Fibroblast of skin of scalp (primary cell): ENCODE measurements around the gene C20orf204. TPM values are rescaled to one million over a fixed set of nuclear protein-coding genes. Genes with fewer than 3 reads are reported as not detected.
"Not testable (repeated sequence)": the region's sequence is repeated elsewhere in the genome, so short reads cannot be mapped to it uniquely, and the experiment has no call there.

Experiments used
- DNase-seq: peaks from one replicate; pipeline ENCODE4 v3.0.0-alpha.2; 2013
- polyA plus RNA-seq, 2 experiments: library from polyadenylated mRNA; unstranded; fragments of 120-200 nt; gene quantifications; one replicate each; pipeline ENCODE4 v1.2.1, GENCODE V29; 2013; ENCODE audit not compliant: insufficient read length in 2 of 2

The C20orf204 gene, protein sequence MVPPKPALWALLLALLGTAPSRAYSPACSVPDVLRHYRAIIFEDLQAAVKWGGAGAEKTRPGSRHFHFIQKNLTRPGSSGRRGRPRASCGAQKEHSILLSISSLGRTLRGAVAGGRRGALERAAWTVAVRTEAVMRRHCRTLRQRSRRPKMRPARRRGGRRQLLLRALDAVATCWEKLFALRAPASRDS
- polyA plus RNA-seq (2013, experiment 1 of 2; ENCODE audit: insufficient read length): 0.20 TPM
- 0.17 TPM for polyA plus RNA-seq (2013, experiment 2 of 2; ENCODE audit: insufficient read length)

- DNase-seq: no peak
Observed at GRCh38 chr20:64035933-64036345, at the start of gene C20orf204. TSS of gene C20orf204 (plus strand) at chr20:64036182. CDS start at chr20:64036324, 142 bp downstream.

DNA sequence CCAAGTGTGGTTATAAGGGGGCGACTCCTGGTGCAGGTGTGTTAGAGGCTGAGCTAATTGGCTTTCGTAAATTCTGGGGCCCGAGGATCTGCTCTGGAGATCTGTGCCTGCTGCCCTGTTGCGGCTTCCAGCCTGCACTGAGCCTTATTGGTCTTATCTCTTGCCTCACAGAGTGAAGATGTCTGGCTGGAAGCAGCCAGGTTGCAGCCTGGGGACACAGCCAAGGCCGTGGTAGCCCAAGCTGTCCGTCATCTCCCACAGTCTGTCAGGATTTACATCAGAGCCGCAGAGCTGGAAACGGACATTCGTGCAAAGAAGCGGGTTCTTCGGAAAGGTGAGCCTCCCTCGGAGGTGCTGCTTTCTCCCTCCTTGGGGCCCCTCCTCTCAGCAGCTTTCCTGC lies 35.1 kb upstream of the C20orf204 start:
- no peak for DNase-seq

- DNase-seq: no peak
Observed at GRCh38 chr20:64001607-64002011, 34.4 kb upstream of the C20orf204 start.

DNA sequence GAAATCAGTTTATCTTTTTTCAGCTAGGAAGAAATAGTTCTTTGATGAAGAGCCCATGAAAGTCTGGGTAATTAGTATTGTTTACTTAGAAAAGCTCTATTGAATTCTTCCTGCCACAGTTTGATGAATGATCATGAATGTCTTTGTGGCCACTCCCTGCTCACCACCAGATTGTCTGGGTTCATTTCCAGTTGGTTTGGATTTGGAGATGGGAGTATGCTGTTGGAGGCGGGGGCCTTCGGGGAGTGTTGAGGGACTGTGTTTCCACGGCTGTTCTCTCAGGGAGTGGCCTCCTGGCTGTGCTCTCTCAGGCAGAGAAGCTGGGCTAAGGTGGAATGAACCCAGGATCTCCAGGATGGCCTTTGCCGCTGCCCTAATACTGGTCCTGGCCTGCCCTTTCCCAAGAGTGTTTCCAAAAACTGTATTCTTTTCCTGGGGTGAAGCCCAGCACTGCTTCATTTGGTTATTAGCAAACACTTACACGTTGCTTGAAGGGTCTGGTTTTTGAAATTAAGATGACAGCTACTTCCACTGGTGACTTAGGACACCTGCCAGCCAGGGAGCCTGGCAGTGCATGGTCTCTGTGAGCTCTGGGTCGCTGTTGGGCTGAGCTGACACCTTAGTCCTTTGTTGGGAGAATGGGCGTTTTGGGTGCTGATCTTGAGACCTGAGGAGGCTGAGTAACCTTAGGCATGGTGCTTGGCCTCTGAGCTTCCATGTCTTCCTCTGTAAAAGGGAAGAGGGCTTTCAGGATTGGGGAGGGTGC lies 31.8 kb upstream of the C20orf204 start:
- DNase-seq: no peak

- DNase-seq: no peak
Observed at GRCh38 chr20:64005394-64005793, 30.6 kb upstream of the C20orf204 start.

DNA sequence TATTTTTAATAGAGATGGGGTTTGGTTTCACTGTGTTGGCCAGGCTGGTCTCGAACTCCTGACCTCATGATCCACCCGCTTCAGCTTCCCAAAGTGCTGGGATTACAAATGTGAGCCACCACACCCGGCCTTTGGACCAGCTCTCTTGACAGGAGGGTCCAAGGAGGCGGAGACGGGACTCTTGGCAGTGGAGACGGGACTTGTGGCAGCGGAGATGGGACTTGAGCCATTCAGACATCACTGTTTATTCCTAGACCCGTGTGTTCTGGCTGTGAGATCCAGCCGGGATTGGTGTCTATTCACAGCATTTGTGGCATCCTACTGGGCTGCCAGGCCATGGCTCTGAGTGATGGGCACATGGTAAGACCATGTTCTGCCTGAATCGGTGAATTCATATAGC lies 29.5 kb upstream of the C20orf204 start:
- no peak for DNase-seq

DNA sequence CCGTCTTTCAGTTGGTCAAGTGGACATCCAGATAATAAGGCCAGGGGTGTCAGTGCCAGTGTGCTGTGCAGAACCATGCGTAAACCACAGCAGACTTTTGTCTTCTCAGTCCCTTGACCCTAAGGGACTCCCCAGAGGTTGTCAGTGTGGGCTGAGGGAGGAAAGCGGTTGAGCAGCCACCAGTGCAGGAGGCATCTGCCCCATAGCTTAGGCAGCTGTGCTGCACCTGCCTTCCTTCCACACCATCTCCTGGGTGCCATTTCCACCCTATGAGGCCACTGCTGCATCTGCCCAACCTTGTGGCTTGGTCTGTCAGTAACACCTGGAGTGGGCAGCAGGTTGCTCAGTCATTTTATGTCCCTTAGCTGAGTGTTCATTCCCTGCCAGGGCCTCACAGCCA lies 29.1 kb upstream of the C20orf204 start:
- no peak for DNase-seq

DNA sequence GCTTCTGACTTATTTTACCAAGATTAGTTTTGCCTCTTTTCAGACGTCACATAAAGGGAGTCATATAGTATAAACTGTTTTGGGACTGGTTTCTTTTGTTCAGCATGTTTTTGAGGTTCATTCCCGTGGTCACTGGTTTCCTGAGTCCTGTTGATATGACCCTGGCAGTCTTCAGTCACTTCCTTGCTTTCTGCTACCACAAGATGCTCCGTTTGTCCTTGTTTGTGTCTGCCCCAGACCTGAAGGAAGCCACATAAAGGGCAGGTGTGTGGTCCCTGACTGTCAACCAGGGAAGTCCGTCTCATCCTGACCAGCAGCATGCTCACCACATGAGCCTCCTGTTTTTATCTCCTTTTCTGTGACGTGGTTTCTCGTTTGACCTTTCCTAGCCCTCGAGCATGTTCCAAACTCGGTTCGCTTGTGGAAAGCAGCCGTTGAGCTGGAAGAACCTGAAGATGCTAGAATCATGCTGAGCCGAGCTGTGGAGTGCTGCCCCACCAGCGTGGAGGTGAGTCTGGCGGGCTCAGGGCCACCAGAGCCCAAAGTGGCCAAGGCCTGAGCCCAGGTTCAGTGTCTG lies 26.1 kb upstream of the C20orf204 start:
- DNase-seq: no peak

GRCh38 chr20:64010711-64011237 lies 25.2 kb upstream of the C20orf204 start:
- peak; percentile 15 for DNase-seq

DNA sequence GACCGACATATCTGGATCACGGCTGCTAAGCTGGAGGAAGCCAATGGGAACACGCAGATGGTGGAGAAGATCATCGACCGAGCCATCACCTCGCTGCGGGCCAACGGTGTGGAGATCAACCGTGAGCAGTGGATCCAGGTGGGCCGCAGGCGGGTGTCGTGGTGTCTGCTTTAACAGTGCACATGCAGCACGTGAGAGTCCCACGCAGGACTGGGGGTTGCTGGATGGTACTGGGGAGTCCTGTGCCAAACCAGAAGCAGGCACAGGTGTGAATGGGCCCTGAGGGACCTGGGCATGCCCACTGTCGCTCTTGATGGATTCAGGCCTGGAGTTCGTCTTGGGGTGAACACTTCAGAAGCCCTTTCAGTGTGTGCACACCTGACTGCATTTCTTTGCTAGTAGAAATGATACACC lies 24.6 kb upstream of the C20orf204 start:
- DNase-seq: no peak

DNA sequence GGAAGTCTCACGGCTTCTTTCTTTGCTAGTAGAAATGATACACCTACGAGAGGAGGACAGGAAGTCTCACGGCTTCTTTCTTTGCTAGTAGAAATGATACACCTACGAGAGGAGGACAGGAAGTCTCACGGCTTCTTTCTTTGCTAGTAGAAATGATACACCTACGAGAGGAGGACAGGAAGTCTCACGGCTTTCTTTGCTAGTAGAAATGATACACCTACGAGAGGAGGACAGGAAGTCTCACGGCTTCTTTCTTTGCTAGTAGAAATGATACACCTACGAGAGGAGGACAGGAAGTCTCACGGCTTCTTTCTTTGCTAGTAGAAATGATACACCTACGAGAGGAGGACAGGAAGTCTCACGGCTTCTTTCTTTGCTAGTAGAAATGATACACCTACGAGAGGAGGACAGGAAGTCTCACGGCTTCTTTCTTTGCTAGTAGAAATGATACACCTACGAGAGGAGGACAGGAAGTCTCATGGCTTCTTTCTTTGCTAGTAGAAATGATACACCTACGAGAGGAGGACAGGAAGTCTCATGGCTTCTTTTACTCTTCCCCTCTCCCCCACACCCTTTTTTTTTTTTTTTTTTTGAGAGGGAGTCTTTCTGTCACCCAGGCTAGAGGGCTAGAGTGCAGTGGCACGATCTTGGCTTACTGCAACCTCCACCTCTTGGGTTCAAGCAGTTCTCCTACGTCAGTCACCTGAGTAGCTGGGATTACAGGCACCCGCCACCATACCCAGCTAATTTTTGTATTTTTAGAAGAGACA lies 23.4 kb upstream of the C20orf204 start:
- not testable (repeated sequence) for DNase-seq

- no peak for DNase-seq
Observed at GRCh38 chr20:64015635-64016034, 20.3 kb upstream of the C20orf204 start.

GRCh38 chr20:64021124-64021975 lies 14.6 kb upstream of the C20orf204 start:
- DNase-seq: no peak

GRCh38 chr20:64022671-64023360 lies 13.2 kb upstream of the C20orf204 start:
- no peak for DNase-seq

- DNase-seq: no peak
Observed at GRCh38 chr20:64023361-64024140, 12.4 kb upstream of the C20orf204 start.

DNA sequence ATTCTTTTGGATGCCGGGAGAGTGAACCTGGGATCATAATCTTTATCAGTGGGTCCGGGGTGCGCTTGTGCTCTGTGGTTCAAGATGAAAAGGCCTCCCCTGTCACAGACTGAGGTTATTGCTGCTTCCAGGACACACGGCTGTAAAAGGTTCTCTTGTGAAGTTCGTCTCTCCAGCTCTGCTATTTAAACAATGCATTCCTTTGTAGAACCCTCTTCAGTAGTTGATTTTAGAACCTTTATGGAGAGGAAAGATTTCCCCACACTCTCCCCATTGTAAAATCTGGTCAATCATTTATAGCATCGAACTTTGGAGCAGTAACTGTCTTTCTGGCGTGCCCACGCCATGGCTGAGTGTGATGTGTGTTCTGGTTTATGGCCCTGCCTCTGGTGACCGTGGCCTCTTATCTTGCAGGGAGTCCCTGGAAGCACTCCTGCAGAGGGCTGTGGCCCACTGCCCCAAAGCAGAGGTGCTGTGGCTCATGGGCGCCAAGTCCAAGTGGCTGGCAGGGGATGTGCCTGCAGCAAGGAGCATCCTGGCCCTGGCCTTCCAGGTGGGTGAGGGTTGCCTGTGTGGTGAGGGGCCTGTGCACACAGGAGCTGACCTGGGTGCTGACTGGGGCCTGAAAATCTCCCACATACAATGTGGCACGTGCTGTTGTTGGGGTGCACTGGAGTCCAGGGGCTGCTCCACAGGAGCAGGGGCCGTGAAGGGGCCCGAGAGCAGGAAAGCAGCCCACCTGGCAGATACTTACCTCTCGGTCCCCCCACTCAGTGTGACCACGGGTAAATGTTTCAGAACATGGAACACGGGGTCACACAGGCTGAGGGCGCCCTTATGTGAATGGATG lies 11.6 kb upstream of the C20orf204 start:
- DNase-seq: no peak

DNA sequence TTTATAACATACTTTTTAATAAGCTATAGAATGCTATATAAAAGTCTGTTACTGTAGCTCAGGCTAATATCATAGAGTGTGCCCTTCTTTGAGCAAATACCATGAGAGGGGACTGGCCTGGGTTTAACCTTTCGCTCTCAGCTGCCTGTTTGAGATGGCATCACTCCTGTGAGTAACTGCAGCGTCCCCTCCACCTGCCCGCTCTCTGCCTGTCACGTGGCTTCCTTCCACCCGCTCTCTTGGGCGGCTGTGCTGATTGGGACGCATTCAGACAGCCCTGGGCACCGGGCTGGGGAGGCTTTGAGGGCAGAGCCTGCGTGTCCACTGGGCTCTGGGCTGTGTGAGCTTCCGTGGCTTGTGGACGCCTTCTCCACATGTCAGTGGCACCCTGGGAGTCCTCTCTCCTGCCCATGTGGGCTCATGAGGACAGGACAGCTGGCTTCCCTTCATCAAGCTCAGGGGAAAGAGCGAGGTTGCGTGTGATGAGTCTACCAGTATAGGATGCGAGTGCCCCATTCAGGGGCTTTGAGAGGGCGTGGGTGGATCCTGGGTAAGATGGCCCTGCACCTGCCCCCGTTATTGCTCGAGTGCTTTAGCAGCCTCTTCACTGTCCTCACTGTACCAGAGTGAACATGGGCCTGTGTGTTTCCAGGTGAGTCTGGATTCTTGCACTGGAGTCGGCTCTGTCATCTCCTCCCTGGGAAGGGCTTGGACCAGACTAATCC lies 10.7 kb upstream of the C20orf204 start:
- DNase-seq: no peak

DNA sequence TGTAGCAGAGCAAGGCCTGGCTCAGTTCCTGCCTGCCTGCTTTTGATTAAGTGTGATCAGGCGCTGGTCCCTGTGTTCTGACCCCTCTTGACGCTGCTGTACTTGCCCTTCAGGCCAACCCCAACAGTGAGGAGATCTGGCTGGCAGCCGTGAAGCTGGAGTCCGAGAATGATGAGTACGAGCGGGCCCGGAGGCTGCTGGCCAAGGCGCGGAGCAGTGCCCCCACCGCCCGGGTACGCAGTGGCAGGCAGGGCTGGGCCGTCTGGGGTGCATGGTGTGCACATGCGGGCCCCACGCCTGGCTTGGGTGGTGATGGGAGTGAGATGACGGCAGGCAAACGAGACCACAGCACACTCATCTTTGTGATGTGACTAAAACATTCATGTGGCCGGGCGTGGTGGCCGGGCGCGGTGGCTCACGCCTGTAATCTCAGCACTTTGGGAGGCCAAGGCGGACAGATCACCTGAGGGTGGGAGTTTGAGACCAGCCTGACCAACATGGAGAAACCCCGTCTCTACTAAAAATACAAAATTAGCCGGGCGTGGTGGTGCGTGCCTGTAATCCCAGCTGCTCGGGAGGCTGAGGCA lies 10.1 kb upstream of the C20orf204 start:
- DNase-seq: no peak
